Measurements from ENCODE around the gene TFCP2. TPM values are rescaled to one million over a fixed set of nuclear protein-coding genes. Genes with fewer than 3 reads are reported as not detected.

Gene TFCP2
- total RNA-seq, 1 experiment from 2014 or later, result 25.7 TPM

GRCh38 chr12:51192284-51192671 lies 19.3 kb upstream of the TFCP2 start:
- Histone ChIP-seq H3K27me3 (ENCODE audit: insufficient read depth, low read depth) (no peaks in the 10 kb centered on the region), H3K27ac (no peak overlapping the region), H3K9me3 (ENCODE audit: insufficient read depth, low read depth) (no peaks in the 10 kb centered on the region), H3K79me2 (ENCODE audit: low read depth) (no peaks in the 10 kb centered on the region), H3K4me2 (no peak overlapping the region), H3K4me1 (replicated peaks; ENCODE audit: insufficient read depth) (no peaks in the 10 kb centered on the region), H2AFZ (no peak overlapping the region), H3K9me2 (ENCODE audit: insufficient read depth) (no peaks in the 10 kb centered on the region), H4K20me1 (ENCODE audit: insufficient read depth) (no peaks in the 10 kb centered on the region), H3K36me3 (ENCODE audit: low read depth) (no peaks in the 10 kb centered on the region), H3K4me3 (no peak overlapping the region), H3F3A (ENCODE audit: insufficient read depth, low read depth) (no peaks in the 10 kb centered on the region)
- ChIA-PET CTCF (no interaction called here), POLR2A (ENCODE audit: unreplicated experiment) (no interaction called here)
- BruUV-seq (replicated peaks), result no TSS peak
- no peak for TF ChIP-seq EZH2 (IDR thresholded peaks at IDR 0.05; ENCODE audit: low read depth)
- TF ChIP-seq, protein P1, sequence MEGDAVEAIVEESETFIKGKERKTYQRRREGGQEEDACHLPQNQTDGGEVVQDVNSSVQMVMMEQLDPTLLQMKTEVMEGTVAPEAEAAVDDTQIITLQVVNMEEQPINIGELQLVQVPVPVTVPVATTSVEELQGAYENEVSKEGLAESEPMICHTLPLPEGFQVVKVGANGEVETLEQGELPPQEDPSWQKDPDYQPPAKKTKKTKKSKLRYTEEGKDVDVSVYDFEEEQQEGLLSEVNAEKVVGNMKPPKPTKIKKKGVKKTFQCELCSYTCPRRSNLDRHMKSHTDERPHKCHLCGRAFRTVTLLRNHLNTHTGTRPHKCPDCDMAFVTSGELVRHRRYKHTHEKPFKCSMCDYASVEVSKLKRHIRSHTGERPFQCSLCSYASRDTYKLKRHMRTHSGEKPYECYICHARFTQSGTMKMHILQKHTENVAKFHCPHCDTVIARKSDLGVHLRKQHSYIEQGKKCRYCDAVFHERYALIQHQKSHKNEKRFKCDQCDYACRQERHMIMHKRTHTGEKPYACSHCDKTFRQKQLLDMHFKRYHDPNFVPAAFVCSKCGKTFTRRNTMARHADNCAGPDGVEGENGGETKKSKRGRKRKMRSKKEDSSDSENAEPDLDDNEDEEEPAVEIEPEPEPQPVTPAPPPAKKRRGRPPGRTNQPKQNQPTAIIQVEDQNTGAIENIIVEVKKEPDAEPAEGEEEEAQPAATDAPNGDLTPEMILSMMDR (conservative IDR thresholded peaks at IDR 0.05), result no peak
- intact Hi-C loops (cut with micrococcal nuclease; ENCODE audit: unreplicated experiment), result no loop called here
- no peak for DNase-seq

DNA sequence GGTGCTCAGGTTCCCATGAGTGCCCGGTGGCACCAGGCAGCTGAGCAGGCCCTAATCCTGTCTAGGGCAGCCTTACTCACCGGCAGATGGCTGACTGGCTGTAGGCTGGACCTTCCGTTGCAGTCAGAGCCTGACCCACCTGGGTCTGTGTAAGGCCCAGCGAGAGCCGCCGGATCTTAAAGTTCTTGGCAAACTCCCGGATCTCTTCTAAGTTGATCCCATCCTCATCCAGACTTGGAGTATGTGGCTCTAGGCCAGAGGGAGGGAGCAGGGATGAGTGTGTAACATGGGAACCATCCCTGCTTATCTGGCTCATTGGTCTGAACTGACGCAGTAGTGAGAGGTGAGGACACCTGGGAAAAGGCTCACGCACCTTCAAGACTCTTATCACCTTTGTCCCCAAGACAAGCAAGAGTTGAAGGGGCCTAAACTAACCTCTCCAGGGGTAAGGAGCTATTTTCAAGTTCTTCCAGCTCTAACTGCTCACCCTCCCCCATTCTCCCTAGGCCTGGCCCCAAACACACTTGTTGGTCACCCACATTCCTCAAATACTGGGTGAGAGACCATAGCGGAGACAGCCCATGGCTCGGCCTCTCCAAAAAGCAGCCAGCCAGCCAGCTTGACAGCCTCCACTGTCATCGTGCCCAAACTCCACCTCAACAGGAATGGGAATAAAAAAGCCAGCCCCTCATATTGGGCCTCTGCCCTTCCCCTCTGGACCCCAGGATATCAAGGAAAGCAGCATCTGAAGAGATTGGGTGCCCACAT lies 18.8 kb upstream of the TFCP2 start:
- no peaks in the 10 kb centered on the region for H3K79me2 ChIP-seq (ENCODE audit: low read depth)
- H3F3A ChIP-seq (ENCODE audit: insufficient read depth, low read depth), result no peaks in the 10 kb centered on the region
- DNase-seq, result no peak
- BruUV-seq (replicated peaks), result no TSS peak
- ChIA-PET CTCF (no interaction called here), POLR2A (ENCODE audit: unreplicated experiment) (no interaction called here)
- H3K27ac ChIP-seq, result no peak overlapping the region
- no peaks in the 10 kb centered on the region for H3K9me2 ChIP-seq (ENCODE audit: insufficient read depth)
- no peak overlapping the region for H3K4me2 ChIP-seq
- no peak overlapping the region for H2AFZ ChIP-seq
- H3K9me3 ChIP-seq (ENCODE audit: insufficient read depth, low read depth), result no peaks in the 10 kb centered on the region
- no peaks in the 10 kb centered on the region for H3K27me3 ChIP-seq (ENCODE audit: insufficient read depth, low read depth)
- TF ChIP-seq EZH2 (IDR thresholded peaks at IDR 0.05; ENCODE audit: low read depth), result no peak
- TF ChIP-seq, protein P1 (conservative IDR thresholded peaks at IDR 0.05), result no peak
- no peaks in the 10 kb centered on the region for H4K20me1 ChIP-seq (ENCODE audit: insufficient read depth)
- H3K4me3 ChIP-seq, result no peak overlapping the region
- no peaks in the 10 kb centered on the region for H3K4me1 ChIP-seq (replicated peaks; ENCODE audit: insufficient read depth)
- intact Hi-C loops (cut with micrococcal nuclease; ENCODE audit: unreplicated experiment), result no loop called here
- no peaks in the 10 kb centered on the region for H3K36me3 ChIP-seq (ENCODE audit: low read depth)

- BruUV-seq (replicated peaks), result no TSS peak
- ChIA-PET POLR2A (ENCODE audit: unreplicated experiment) (no interaction called here), CTCF (no interaction called here)
- intact Hi-C loops (cut with micrococcal nuclease; ENCODE audit: unreplicated experiment), result no loop called here
- H3F3A ChIP-seq (ENCODE audit: insufficient read depth, low read depth), result no peaks in the 10 kb centered on the region
- no peak for DNase-seq
- H3K4me3 ChIP-seq, result no peak overlapping the region
- no peak overlapping the region for H3K27ac ChIP-seq
- H4K20me1 ChIP-seq (ENCODE audit: insufficient read depth), result no peaks in the 10 kb centered on the region
- no peaks in the 10 kb centered on the region for H3K4me1 ChIP-seq (replicated peaks; ENCODE audit: insufficient read depth)
- H3K36me3 ChIP-seq (ENCODE audit: low read depth), result no peaks in the 10 kb centered on the region
- no peaks in the 10 kb centered on the region for H3K79me2 ChIP-seq (ENCODE audit: low read depth)
- no peak overlapping the region for H3K4me2 ChIP-seq
- TF ChIP-seq EZH2 (IDR thresholded peaks at IDR 0.05; ENCODE audit: low read depth), result no peak
- TF ChIP-seq, protein P1 (conservative IDR thresholded peaks at IDR 0.05), result no peak
- no peaks in the 10 kb centered on the region for H3K9me2 ChIP-seq (ENCODE audit: insufficient read depth)
- H3K27me3 ChIP-seq (ENCODE audit: insufficient read depth, low read depth), result no peaks in the 10 kb centered on the region
- no peak overlapping the region for H2AFZ ChIP-seq
- H3K9me3 ChIP-seq (ENCODE audit: insufficient read depth, low read depth), result no peaks in the 10 kb centered on the region
Observed at GRCh38 chr12:51190820-51191219, 17.9 kb upstream of the TFCP2 start.
